Neural progenitor cell (in vitro differentiated cells): ENCODE measurements around the gene ADIG.

Experiments used
- CTCF ChIP-seq: fragments of 200-600 bp; sonication (generic); IDR thresholded peaks from 2 replicates; pipeline ENCODE4 v1.5.1; 2017; ENCODE audit warnings: antibody characterized with exemption, mild to moderate bottlenecking
- EZH2 ChIP-seq: fragments of 200-600 bp; sonication (generic); IDR thresholded peaks from 2 replicates; pipeline ENCODE4 v1.6.1; 2017; ENCODE audit warnings: antibody characterized with exemption, mild to moderate bottlenecking, moderate library complexity

GRCh38 chr20:38635721-38636288, 54.8 kb downstream of the ADIG start:
- TF ChIP-seq CTCF (no peak), EZH2 (no peak)
